Fibroblast of lung (primary cell): ENCODE measurements around the gene CHN2. TPM values are rescaled to one million over a fixed set of nuclear protein-coding genes. Genes with fewer than 3 reads are reported as not detected.
"Not testable (repeated sequence)": the region's sequence is repeated elsewhere in the genome, so short reads cannot be mapped to it uniquely, and the experiment has no call there.

ENCODE experiments used
- DNase-seq, 2 donors: peaks; one replicate each; pipeline versions ENCODE4 v3.0.0 to v3.0.0-alpha.2; 2010; ENCODE audit warnings: low read depth in 2 of 2
- H2AFZ ChIP-seq: 2 replicates; pipeline ENCODE4 v1.5.1; 2012; ENCODE audit warnings: low read length, control low read depth, inconsistent platforms
- H3K27ac ChIP-seq: 2 replicates; pipeline ENCODE4 v1.5.1; 2011; ENCODE audit warnings: low read length, control low read depth; ENCODE audit not compliant: insufficient read depth
- H3K27me3 ChIP-seq: 2 replicates; pipeline ENCODE4 v1.5.1; 2011; ENCODE audit warnings: mild to moderate bottlenecking, low read length; ENCODE audit not compliant: control insufficient read depth, insufficient read depth
- H3K36me3 ChIP-seq: 2 replicates; pipeline ENCODE4 v1.5.1; 2011; ENCODE audit warnings: low read length; ENCODE audit not compliant: control insufficient read depth, insufficient read depth
- H3K4me1 ChIP-seq: 2 replicates; pipeline ENCODE4 v1.5.1; 2011; ENCODE audit warnings: low read length; ENCODE audit not compliant: control insufficient read depth, insufficient read depth; ENCODE audit errors: extremely low read depth
- H3K4me2 ChIP-seq: 2 replicates; pipeline ENCODE4 v1.5.1; 2011; ENCODE audit warnings: low read length, control low read depth; ENCODE audit not compliant: insufficient read depth; ENCODE audit errors: extremely low read depth
- H3K4me3 ChIP-seq, 4 experiments: fragments of 200-600 bp in 1 of 4; sonication (generic) in 1 of 4; replicated peaks in 1 of 4; 2 replicates each; pipeline ENCODE4 v1.5.1; 2011 to 2016; ENCODE audit warnings: low read length in 4 of 4, low read depth in 3 of 4, mild to moderate bottlenecking in 3 of 4, control low read depth in 2 of 4, inconsistent platforms in 1 of 4, mixed read lengths in 1 of 4; ENCODE audit not compliant: insufficient read depth in 1 of 4; ENCODE audit errors: control extremely low read depth in 1 of 4
- H3K79me2 ChIP-seq: 2 replicates; pipeline ENCODE4 v1.5.1; 2012; ENCODE audit warnings: mild to moderate bottlenecking, low read length, inconsistent platforms; ENCODE audit not compliant: control insufficient read depth, insufficient read depth
- H3K9ac ChIP-seq: 2 replicates; pipeline ENCODE4 v1.5.1; 2011; ENCODE audit warnings: mild to moderate bottlenecking, low read length, control low read depth; ENCODE audit not compliant: insufficient read depth
- H3K9me3 ChIP-seq: 2 replicates; pipeline ENCODE4 v1.5.1; 2012; ENCODE audit warnings: low read depth, low read length; ENCODE audit not compliant: control insufficient read depth, insufficient read depth
- H4K20me1 ChIP-seq: 2 replicates; pipeline ENCODE4 v1.5.1; 2011; ENCODE audit warnings: low read length; ENCODE audit not compliant: control insufficient read depth, insufficient read depth; ENCODE audit errors: extremely low read depth
- CTCF ChIP-seq, 2 donors: IDR thresholded peaks in 1 of 2; conservative IDR thresholded peaks in 1 of 2; 1 replicate in 1 of 2; 2 replicates in 1 of 2; pipeline ENCODE4 v1.5.1; 2011 to 2012; ENCODE audit warnings: low read length in 2 of 2, control low read depth in 1 of 2, inconsistent platforms in 1 of 2, low read depth in 1 of 2, mild to moderate bottlenecking in 1 of 2
- EZH2 ChIP-seq: IDR thresholded peaks from 2 replicates; pipeline ENCODE4 v1.5.1; 2012; ENCODE audit warnings: low read length, control low read depth, mild to moderate bottlenecking; ENCODE audit errors: missing control alignments
- polyA plus RNA-seq, 2 donors: library from polyadenylated mRNA; depleted of rRNA in 1 of 2; stranded (reverse) in 1 of 2; unstranded in 1 of 2; fragments of >200 nt; gene quantifications; 2 replicates each; pipeline ENCODE4 v1.2.1, GENCODE V29; 2011 to 2012; ENCODE audit warnings: missing spikeins in 1 of 2
- total RNA-seq: library from RNA; depleted of rRNA; stranded (reverse); fragments of >200 nt; gene quantifications from 2 replicates; pipeline ENCODE4 v1.2.1, GENCODE V29; 2014

The CHN2 gene
- total and polyA plus RNA-seq, 2 donors (not counting 1 experiment from before 2014, with no cell fraction given), result 0.33 to 0.53 TPM

- no peak for DNase-seq
- H3K36me3 ChIP-seq, result no peaks in the 10 kb centered on the region
- no peaks in the 10 kb centered on the region for H4K20me1 ChIP-seq
Measured at GRCh38 chr7:29258951-29259350, 64.4 kb downstream of the CHN2 start.

GRCh38 chr7:29262191-29262917 lies 67.8 kb downstream of the CHN2 start:
- Histone ChIP-seq H3K9ac (no peak overlapping the region), H3K79me2 (no peaks in the 10 kb centered on the region), H3K36me3 (no peaks in the 10 kb centered on the region), H3K27me3 (no peaks in the 10 kb centered on the region), H3K4me3 (no peak overlapping the region), H4K20me1 (no peaks in the 10 kb centered on the region), H2AFZ (no peak overlapping the region), H3K4me2 (no peak overlapping the region), H3K9me3 (no peaks in the 10 kb centered on the region), H3K4me1 (no peaks in the 10 kb centered on the region), H3K27ac (no peak overlapping the region)
- TF ChIP-seq EZH2, result no peak
- TF ChIP-seq CTCF (conservative IDR thresholded peaks at IDR 0.05 in 1 of 2, IDR thresholded peaks at IDR 0.05 in 1 of 2; ENCODE audit: low read depth in 1 of 2, low read length in 2 of 2), result no peak
- no peak for DNase-seq

More at GRCh38 chr7:29258951-29259350, 64.4 kb downstream of the CHN2 start:
- H3K4me3 ChIP-seq, result no peak overlapping the region
- H3K27me3 ChIP-seq, result no peaks in the 10 kb centered on the region
- H3K4me2 ChIP-seq, result no peak overlapping the region
- no peak overlapping the region for H3K27ac ChIP-seq
- H3K4me1 ChIP-seq, result no peaks in the 10 kb centered on the region
- no peaks in the 10 kb centered on the region for H3K9me3 ChIP-seq
- no peak overlapping the region for H2AFZ ChIP-seq
- TF ChIP-seq CTCF (conservative IDR thresholded peaks at IDR 0.05 in 1 of 2, IDR thresholded peaks at IDR 0.05 in 1 of 2; ENCODE audit: low read depth in 1 of 2, low read length in 2 of 2) (no peak), EZH2 (no peak)
- no peaks in the 10 kb centered on the region for H3K79me2 ChIP-seq
- H3K9ac ChIP-seq, result no peak overlapping the region

- H3K9me3 ChIP-seq, H3K27me3 ChIP-seq, H3K9ac ChIP-seq: not testable (repeated sequence)
Measured at GRCh38 chr7:29263601-29264207, 69.1 kb downstream of the CHN2 start.

More at GRCh38 chr7:29263601-29264207, 69.1 kb downstream of the CHN2 start:
- not testable (repeated sequence) for H3K27ac ChIP-seq, H2AFZ ChIP-seq, H3K36me3 ChIP-seq, H3K4me2 ChIP-seq, H3K79me2 ChIP-seq, H3K4me1 ChIP-seq, DNase-seq, H4K20me1 ChIP-seq, H3K4me3 ChIP-seq
